BLaER1 treated with 17β-estradiol and CSF1 and Interleukin-3, amounts not matched to agents 10 nM and 100 nM (cell line): ENCODE data around the gene TAPBPL.

Experiments
- H3K27ac ChIP-seq, 11 experiments: shearing (Covaris generic); formaldehyde crosslinking; 2 replicates each; pipeline ENCODE4 v1.8.1; 2022
- H3K27me3 ChIP-seq, 11 experiments: shearing (Covaris generic); formaldehyde crosslinking; 2 replicates each; pipeline ENCODE4 v1.8.1; 2022
- H3K36me3 ChIP-seq, 11 experiments: shearing (Covaris generic); formaldehyde crosslinking; 2 replicates each; pipeline ENCODE4 v1.8.1; 2022
- H3K4me1 ChIP-seq, 10 experiments: shearing (Covaris generic); formaldehyde crosslinking; 2 replicates each; pipeline ENCODE4 v1.8.1; 2022
- H3K4me2 ChIP-seq, 11 experiments: shearing (Covaris generic); formaldehyde crosslinking; 2 replicates each; pipeline ENCODE4 v1.8.1; 2022
- H3K4me3 ChIP-seq, 10 experiments: shearing (Covaris generic); formaldehyde crosslinking; 2 replicates each; pipeline ENCODE4 v1.8.1; 2022
- H3K9ac ChIP-seq, 11 experiments: shearing (Covaris generic); formaldehyde crosslinking; 2 replicates each; pipeline ENCODE4 v1.8.1; 2022
- H3K9me3 ChIP-seq, 11 experiments: shearing (Covaris generic); formaldehyde crosslinking; replicated peaks in 1 of 11; 2 replicates each; pipeline ENCODE4 v1.8.1; 2022
- H4K20me1 ChIP-seq, 11 experiments: shearing (Covaris generic); formaldehyde crosslinking; 2 replicates each; pipeline ENCODE4 v1.8.1; 2022
- Cebpa-rat ChIP-seq, 11 experiments: shearing (Covaris generic); IDR thresholded peaks; 2 replicates each; pipeline ENCODE4 v1.8.1; 2022

TAPBPL gene

GRCh38 chr12:6500466-6500865, 48.6 kb downstream of the TAPBPL start:
- Histone ChIP-seq H3K27me3 (no peaks in the 10 kb centered on the region), H3K4me1 (peaks cover 18 to 24% (median 20%) of the 10 kb centered on the region in 10 experiments), H3K9ac (no peak overlapping the region), H3K27ac (no peak overlapping the region), H3K9me3 (no peaks in the 10 kb centered on the region), H4K20me1 (peaks cover 0 to 39% (median 0%) of the 10 kb centered on the region in 11 experiments; a peak in 6 of 22 replicates), H3K4me2 (no peak overlapping the region), H3K36me3 (peaks cover 52 to 100% (median 96%) of the 10 kb centered on the region in 11 experiments), H3K4me3 (no peak overlapping the region)
- no peak for TF ChIP-seq Cebpa-rat (IDR thresholded peaks at IDR 0.05)

GRCh38 chr12:6507102-6507998, 55.5 kb downstream of the TAPBPL start:
- Histone ChIP-seq H3K27ac (no peak overlapping the region; a peak in 1 of 22 replicates), H3K9ac (peak overlapping the region in 2 of 11 experiments; percentile 18 to 42; a peak in 1 of 22 replicates)

GRCh38 chr12:6508087-6508486, 56.2 kb downstream of the TAPBPL start:
- Histone ChIP-seq H4K20me1 (peaks cover 0 to 66% (median 8%) of the 10 kb centered on the region in 11 experiments; a peak in 7 of 22 replicates), H3K9ac (0 out of 22 replicates have a peak overlapping the region, but pooled peaks of 1 of the 11 experiments have one; percentile 18), H3K4me3 (no peak overlapping the region)

More at GRCh38 chr12:6507102-6507998, 55.5 kb downstream of the TAPBPL start:
- no peaks in the 10 kb centered on the region for H3K4me1 ChIP-seq
- H4K20me1 ChIP-seq, result peaks cover 0 to 58% (median 8%) of the 10 kb centered on the region in 11 experiments; a peak in 8 of 22 replicates
- no peak overlapping the region for H3K4me2 ChIP-seq
- H3K9me3 ChIP-seq, result no peaks in the 10 kb centered on the region
- no peak for TF ChIP-seq Cebpa-rat (IDR thresholded peaks at IDR 0.05)
- H3K27me3 ChIP-seq, result no peaks in the 10 kb centered on the region
- peaks cover 43 to 100% (median 97%) of the 10 kb centered on the region in 11 experiments for H3K36me3 ChIP-seq
- no peak overlapping the region for H3K4me3 ChIP-seq

More at GRCh38 chr12:6508087-6508486, 56.2 kb downstream of the TAPBPL start:
- Histone ChIP-seq H3K36me3 (peaks cover 47 to 100% (median 97%) of the 10 kb centered on the region in 11 experiments), H3K4me1 (no peaks in the 10 kb centered on the region), H3K4me2 (no peak overlapping the region), H3K9me3 (no peaks in the 10 kb centered on the region), H3K27ac (no peak overlapping the region), H3K27me3 (no peaks in the 10 kb centered on the region)
- no peak for TF ChIP-seq Cebpa-rat (IDR thresholded peaks at IDR 0.05)
